HG03196 (cell line): ENCODE data around the gene CRPPA.

Source experiments
- ATAC-seq: cut with Tn5 transposase; IDR thresholded peaks from one replicate; pipeline ENCODE4 v1.9.1; 2021; ENCODE audit not compliant: unreplicated experiment

Gene CRPPA

GRCh38 chr7:16423761-16424160 lies 2.4 kb upstream of the CRPPA start:
- ATAC-seq = no peak

DNA sequence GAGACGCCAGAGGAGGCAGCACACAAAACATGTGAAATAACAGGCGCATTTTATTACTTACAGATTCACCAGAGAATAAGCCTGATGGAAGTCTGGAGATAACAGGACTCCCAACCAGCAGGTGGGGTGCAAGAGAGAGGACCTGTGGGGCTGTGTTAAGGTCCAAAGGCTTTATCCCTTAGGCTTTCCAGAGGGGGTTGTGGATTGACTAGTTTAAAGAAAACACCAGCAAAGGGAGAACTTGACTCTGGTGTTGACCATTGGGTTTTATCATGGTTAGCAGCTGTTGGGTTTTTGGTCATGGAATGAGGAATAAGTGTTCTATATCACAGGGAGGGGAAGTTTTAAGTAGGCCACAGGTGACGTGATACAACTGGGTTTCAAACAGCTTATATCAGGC lies 1.6 kb upstream of the CRPPA start:
- no peak for ATAC-seq

DNA sequence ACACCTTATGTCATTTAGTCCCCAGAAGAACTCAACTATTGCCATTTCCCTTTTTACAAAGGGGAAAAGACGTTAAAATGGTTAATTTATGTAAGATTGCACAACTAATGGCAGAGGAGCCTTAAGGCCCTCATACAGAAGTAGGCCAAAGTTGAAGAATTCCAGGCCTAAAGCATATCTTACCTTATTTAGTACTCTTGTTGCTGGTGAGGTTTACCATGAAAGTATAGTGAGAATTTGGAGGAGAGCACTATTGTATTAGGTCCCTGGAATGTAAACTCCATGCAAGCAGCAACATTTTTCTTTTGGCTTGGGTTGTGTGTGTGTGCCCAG lies 731 bp upstream of the CRPPA start:
- ATAC-seq = no peak

DNA sequence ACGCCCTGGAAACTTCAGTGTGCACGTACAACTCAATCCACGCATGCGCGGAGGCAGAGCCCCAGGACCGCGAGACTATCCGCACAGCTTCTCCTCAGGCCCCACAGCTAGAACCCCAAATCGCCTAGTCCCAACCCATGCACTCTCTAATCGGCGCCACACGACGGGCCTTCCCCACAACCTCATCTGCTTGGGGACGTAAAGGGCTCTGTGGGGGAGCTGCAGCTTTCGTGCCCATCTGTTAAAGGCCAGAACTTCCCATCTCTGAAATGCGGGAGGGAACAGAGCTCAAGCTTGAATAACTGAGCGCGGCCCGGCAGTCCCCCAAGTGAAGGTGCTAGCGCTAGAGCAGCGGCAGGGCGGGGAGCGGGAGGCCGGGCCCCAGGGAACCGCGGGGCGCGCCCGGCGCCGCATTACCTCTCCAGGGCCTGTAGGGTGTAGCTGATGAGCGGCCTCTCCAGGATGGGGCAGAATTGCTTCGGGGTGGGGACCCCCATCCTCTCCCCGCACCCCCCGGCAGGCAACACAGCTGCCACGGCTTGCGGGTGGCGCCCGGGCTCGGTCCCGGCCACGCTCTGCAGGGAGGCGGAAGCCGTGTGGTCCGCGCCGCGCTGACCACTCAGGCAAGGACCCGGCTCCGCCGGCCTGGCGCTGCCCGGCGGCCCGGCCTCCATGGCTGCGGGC lies 547 bp downstream of the CRPPA start:
- peak; percentile 88 for ATAC-seq

DNA sequence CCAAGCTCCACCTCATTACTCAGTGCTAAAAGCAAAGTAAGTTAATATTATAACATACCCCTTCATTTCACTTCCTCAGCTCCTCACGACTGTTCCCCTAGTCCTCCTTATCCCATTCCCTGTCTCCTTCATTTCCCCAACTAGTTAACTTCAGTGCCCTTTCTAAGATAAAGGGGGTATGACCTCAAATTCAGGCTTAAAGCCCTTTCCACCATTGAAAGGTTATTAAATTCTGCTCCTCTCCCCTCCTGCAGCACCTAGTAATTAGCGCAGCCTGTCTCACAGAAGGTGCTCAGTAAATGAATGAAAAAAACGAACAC lies 1.0 kb downstream of the CRPPA start:
- ATAC-seq = no peak

- no peak for ATAC-seq
These were observed 1.5 kb downstream of the CRPPA start for GRCh38 chr7:16419859-16420258.

DNA sequence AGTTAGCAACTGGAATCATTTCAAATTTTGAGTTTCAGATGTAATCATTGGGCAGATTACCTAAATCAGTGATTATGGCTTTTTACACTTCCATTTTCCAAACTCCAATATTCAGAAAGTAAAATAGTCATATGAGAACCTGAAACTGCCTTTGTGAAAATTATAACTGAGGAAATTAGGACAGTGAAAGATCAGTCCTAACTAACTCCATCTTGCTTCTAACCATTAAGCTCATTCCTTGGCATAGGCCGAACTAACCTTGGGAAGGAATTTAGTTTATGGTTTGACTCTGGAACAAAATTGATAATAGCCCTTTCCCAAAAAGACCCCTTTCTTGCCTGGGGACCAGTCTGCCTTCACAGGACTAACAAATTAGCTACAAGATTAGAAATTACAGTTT lies 2.2 kb downstream of the CRPPA start:
- no peak for ATAC-seq

DNA sequence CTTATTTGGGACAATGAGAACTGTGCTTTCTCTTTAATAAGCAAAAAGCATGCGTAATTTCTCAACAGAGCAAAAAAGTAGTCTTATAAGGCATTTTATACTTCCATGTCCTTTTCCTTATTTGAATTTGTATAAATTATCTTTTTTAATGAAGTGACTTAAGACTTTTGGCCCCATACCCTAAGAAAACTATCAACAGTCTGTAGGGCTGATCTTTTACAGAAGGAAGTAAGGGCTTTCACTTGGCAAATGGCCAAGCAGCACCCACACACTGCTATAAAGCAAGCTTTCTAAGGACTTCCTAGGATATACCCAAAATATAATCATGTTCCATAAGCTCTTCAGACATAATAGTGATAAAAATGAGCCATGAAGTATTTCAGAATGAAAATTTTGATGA lies 3.4 kb downstream of the CRPPA start:
- ATAC-seq = no peak

DNA sequence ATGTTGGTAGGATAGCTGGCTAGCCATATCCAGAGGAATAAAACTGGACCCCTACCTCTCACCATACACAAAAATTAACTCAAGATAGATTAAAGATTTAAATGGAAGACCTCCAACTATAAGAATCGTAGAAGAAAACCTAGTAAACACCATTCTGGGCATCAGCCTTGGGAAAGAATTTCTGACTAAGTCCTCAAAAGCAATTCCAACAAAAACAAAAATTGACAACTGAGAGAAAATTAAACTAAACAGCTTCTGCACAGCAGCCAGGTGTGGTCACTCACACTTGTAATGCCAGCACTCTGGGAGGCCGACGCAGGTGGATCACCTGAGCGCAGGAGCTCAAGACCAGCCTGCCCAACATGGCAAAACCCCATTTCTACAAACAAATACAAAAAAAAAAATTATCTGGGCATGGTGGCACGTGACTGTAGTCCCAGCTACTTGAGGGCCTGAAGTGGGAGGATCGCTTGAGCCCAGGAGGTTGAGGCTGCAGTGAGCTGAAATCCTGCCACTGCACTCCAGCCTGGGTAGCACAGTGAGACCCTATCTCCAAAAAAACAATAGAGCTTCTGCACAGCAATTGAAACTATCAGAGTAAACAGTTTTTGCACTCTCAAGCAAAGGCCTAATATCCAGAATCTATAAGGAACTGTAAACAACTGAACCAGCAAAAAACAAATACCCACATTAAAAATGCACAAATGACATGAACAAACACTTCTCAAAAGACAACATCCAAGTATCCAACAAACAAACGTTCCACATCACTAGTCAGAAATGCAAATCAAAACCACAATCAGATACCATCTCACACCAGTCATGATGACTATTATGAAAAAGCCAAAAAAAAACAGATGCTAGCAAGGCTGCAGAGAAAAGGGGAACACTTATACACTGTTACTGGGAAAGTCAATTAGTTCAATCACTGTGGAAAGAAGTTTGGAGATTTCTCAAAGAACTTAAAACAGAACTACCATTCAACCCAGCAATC lies 4.8 kb downstream of the CRPPA start:
- ATAC-seq = no peak

- no peak for ATAC-seq
These were observed 8.8 kb downstream of the CRPPA start for GRCh38 chr7:16412274-16413254.

DNA sequence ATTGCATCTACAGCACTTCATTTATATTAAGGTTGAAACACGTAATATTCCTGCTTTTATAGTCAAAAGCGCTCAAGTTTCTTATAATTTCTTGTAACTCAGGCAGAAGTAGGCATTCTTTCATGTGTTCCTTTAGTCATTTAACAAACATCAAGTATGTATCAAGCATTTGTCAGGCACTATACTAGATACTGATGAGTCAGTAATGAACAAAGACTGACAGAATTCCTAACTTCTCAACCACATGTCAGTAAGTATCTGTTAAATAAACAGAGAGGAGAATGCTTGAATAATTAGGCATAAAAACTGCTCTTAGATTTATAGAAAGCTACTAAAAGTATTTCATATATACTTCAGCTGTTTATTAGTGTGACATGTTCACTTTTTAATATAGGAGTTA lies 9.9 kb downstream of the CRPPA start:
- ATAC-seq = no peak

- no peak for ATAC-seq
These were observed 11.6 kb downstream of the CRPPA start for GRCh38 chr7:16409777-16410176.

- ATAC-seq = no peak
These were observed 16.7 kb downstream of the CRPPA start for GRCh38 chr7:16404636-16405035.

- ATAC-seq = no peak
These were observed 17.9 kb downstream of the CRPPA start for GRCh38 chr7:16403475-16403874.

GRCh38 chr7:16402940-16403339 lies 18.4 kb downstream of the CRPPA start:
- ATAC-seq = no peak

GRCh38 chr7:16402091-16402490 lies 19.2 kb downstream of the CRPPA start:
- no peak for ATAC-seq

DNA sequence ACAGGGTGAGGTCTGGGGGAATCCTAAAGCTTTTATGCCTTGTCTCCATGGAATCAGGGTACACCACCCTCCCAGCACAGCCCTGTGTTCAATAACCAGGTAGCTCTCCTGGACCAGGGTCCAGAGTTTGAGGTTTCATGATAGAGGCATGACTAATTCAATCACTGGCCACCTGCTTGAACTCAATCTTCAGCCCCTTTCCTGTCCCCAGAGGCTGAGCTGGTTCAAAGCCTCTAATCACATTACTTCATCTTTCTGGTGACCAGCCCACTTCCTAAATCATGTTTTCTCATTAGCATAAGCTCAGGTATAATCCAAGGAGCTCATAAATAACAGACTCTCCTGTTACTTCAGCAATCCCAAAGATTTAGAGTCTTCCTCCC lies 20.5 kb downstream of the CRPPA start:
- no peak for ATAC-seq

- ATAC-seq = no peak
These were observed 21.1 kb downstream of the CRPPA start for GRCh38 chr7:16399916-16400892.

DNA sequence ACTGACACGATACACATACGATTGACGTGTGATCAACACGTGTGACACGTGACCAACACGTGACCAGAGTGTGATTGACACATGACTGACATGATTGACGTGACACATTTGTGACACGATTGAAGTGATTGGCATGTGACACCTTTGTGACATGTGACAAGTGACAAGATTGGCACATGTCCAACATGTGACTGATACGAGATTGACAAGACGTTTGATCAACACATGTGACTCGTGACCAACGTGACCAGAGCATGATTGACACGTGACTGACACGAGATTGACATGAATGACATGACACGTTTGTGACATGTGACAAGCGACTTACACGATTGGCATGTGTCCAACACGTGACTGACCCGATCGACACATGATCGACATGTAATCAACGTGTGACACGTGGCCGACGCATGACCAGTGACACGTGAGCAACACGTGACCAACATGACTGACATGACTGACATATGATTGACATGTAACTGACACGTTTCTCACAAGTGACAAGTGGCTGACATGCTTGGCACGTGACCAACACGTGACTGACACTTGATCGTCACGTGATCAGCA lies 22.0 kb downstream of the CRPPA start:
- ATAC-seq = no peak
